ENCODE data around the gene SP6. TPM values are rescaled to one million over a fixed set of nuclear protein-coding genes. Genes with fewer than 3 reads are reported as not detected.
A peak's percentile ranks its signal among the peaks of the same experiment; 100 is the strongest.

The SP6 gene
- total and polyA plus RNA-seq, 8 donors = 0.31 to 3.0 (median 0.38) TPM; not detected in 3

DNA sequence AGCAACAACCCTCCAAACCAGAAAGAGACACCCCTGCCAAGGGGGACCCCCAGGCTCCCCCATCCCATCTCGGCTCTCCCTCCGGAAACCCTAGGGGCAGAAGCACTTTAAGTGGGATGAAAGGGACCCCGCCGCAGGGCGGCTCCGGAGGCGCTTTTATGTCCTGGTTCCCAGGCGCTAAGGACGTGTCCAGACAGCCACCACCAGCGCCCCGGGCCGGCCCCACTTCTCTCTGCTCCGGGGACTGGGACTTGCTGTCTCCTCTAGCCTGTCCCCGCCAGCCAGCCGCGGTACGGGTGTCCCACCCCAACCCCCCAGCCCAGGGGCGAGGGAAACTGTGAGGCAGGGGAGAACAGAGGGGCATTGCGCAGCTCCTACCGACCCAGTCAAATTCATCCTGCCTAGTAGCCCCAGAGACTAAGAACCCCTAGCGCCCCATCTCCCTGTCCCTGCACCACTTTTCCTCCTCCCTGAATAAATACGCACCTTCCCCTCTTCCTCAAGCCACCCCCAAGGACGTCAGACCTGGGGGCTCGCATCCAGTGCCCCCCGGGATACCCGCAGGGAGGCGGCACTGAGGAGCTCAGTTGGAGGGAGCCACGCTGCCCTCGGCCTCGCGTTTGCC lies 4.1 kb downstream of the SP6 start:
- H3K27me3 ChIP-seq = peaks cover 16 to 76% (median 69%) of the 10 kb centered on the region in 3 donors
- peaks cover 27 to 49% (median 43%) of the 10 kb centered on the region in 4 donors for H3K4me1 ChIP-seq
- TF ChIP-seq EP300 (IDR thresholded peaks at IDR 0.05) (no peak), CTCF (IDR thresholded peaks at IDR 0.05) (no peak), POLR2AphosphoS5 (IDR thresholded peaks at IDR 0.05) (no peak)
- no peak overlapping the region for H3K27ac ChIP-seq
- WGBS, 5 donors = 12 to 24% (median 23%) methylated on average over 28 to 31 of the region's 31 CpGs
- no peaks in the 10 kb centered on the region for H3K36me3 ChIP-seq
- H3K4me3 ChIP-seq = no peak overlapping the region
- no peaks in the 10 kb centered on the region for H3K9me3 ChIP-seq
- intact Hi-C loops (cut with DNase I; ENCODE audit: low total_unique reads) = loop anchor here (5.0 kb wide), 1 partner anchor 35 kb away; no protein-coding TSS in a partner anchor
- DNase-seq = peak in 1 of 2 donors; percentile 23

DNA sequence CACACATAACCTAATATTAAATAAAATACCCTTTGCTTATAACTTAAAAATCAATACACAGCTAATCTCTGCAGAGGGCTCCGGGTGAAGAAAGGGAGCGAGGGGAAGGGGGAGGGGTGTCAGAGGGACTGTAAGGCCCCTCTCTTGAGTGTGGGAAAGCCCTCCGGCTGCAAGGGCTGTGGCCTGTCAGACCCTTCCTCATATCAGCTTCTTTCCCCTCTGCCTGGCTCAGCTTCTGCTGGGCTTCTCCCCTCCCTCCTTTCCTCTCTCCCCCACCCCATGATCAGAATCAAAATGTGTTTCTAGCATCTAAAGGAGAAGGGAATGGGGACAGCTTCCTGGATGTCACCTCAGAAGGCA lies 5.3 kb downstream of the SP6 start:
- 73 to 79% (median 78%) methylated on average over 3 of the region's 3 CpGs for WGBS, 5 donors
- Histone ChIP-seq H3K36me3 (no peaks in the 10 kb centered on the region), H3K9me3 (no peaks in the 10 kb centered on the region), H3K27ac (no peak overlapping the region), H3K27me3 (peaks cover 16 to 65% (median 57%) of the 10 kb centered on the region in 3 donors), H3K4me3 (no peak overlapping the region), H3K4me1 (peaks cover 23 to 47% (median 41%) of the 10 kb centered on the region in 4 donors)
- intact Hi-C loops (cut with DNase I; ENCODE audit: low total_unique reads) = loop anchor here (5.0 kb wide), 1 partner anchor 37 kb away; no protein-coding TSS in a partner anchor
- TF ChIP-seq POLR2AphosphoS5 (IDR thresholded peaks at IDR 0.05) (no peak), EP300 (IDR thresholded peaks at IDR 0.05) (no peak), POLR2A (IDR thresholded peaks at IDR 0.05) (no peak), CTCF (IDR thresholded peaks at IDR 0.05) (no peak)
- DNase-seq = no peak

- H3K4me1 ChIP-seq = peaks cover 24 to 47% (median 42%) of the 10 kb centered on the region in 4 donors
- peak in 1 of 2 donors; percentile 35 for DNase-seq
- intact Hi-C loops (cut with DNase I; ENCODE audit: low total_unique reads) = loop anchor here (5.0 kb wide), 1 partner anchor 37 kb away; no protein-coding TSS in a partner anchor
- H3K27ac ChIP-seq = no peak overlapping the region
- 55 to 72% (median 67%) methylated on average over 4 of the region's 4 CpGs for WGBS, 5 donors
- peaks cover 16 to 58% (median 51%) of the 10 kb centered on the region in 3 donors for H3K27me3 ChIP-seq
- TF ChIP-seq CTCF (IDR thresholded peaks at IDR 0.05) = no peak
- TF ChIP-seq EP300 (IDR thresholded peaks at IDR 0.05) = no peak
- no peak for TF ChIP-seq POLR2A (IDR thresholded peaks at IDR 0.05)
- TF ChIP-seq POLR2AphosphoS5 (IDR thresholded peaks at IDR 0.05) = no peak
- H3K36me3 ChIP-seq = no peaks in the 10 kb centered on the region
- H3K9me3 ChIP-seq = no peaks in the 10 kb centered on the region
- no peak overlapping the region for H3K4me3 ChIP-seq
Observed at GRCh38 chr17:47844814-47845715, 5.9 kb downstream of the SP6 start.

DNA sequence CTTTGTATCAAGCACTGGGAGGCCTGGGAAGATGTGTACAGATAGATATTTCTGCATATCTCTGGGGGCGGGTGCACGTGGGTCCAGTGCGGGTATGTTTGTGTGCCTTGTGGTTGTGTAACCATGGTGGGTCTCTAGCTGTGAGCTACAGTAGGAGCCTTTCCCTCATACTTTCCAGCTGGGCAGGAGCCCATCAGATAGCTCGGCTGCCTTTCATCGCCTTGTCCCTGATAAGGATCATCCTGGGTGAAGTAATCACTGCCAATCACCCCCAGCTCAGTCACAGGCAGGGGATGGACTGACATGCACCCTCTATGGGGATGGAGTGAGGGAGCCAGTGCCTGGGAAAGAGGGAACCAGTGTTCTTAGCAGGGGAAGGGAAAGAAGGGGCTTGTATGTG lies 6.7 kb downstream of the SP6 start:
- H3K27me3 ChIP-seq = peaks cover 16 to 50% (median 44%) of the 10 kb centered on the region in 3 donors
- 31 to 62% (median 37%) methylated on average over 5 of the region's 5 CpGs for WGBS, 5 donors
- H3K9me3 ChIP-seq = no peaks in the 10 kb centered on the region
- H3K4me1 ChIP-seq = peaks cover 32 to 54% (median 48%) of the 10 kb centered on the region in 4 donors
- no peak overlapping the region for H3K27ac ChIP-seq
- no peak overlapping the region for H3K4me3 ChIP-seq
- H3K36me3 ChIP-seq = peaks cover 0 to 1% (median 0%) of the 10 kb centered on the region in 4 donors
- DNase-seq = no peak
- TF ChIP-seq POLR2A (IDR thresholded peaks at IDR 0.05) (no peak), EP300 (IDR thresholded peaks at IDR 0.05) (no peak), CTCF (IDR thresholded peaks at IDR 0.05) (no peak), POLR2AphosphoS5 (IDR thresholded peaks at IDR 0.05) (no peak)
- intact Hi-C loops (cut with DNase I; ENCODE audit: low total_unique reads) = no loop called here
